Measurements from ENCODE around the gene STUM. TPM values are rescaled to one million over a fixed set of nuclear protein-coding genes. Genes with fewer than 3 reads are reported as not detected.

Gene STUM
- total RNA-seq, 4 donors from 2014 or later = 0.15 to 3.2 (median 0.34) TPM

GRCh38 chr1:226601456-226601855 lies 52.9 kb downstream of the STUM start:
- TF ChIP-seq CTCF (IDR thresholded peaks at IDR 0.05) (no peak), POLR2A (IDR thresholded peaks at IDR 0.05) (no peak)
- no peak for DNase-seq
- H3K4me3 ChIP-seq = no peak overlapping the region
- H3K27me3 ChIP-seq = no peaks in the 10 kb centered on the region
- H3K4me1 ChIP-seq = peaks cover 25 to 48% (median 35%) of the 10 kb centered on the region in 3 donors
- H3K36me3 ChIP-seq = no peaks in the 10 kb centered on the region
- H3K27ac ChIP-seq = peak overlapping the region in 2 of 4 donors; percentile 81 to 89
- intact Hi-C loops (cut with DNase I) = no loop called here
- 95 to 97% methylated on average over 9 of the region's 9 CpGs for WGBS, 2 donors
- H3K9me3 ChIP-seq = no peaks in the 10 kb centered on the region

- intact Hi-C loops (cut with DNase I) = no loop called here
- Histone ChIP-seq H3K9me3 (no peaks in the 10 kb centered on the region), H3K4me1 (peaks cover 30 to 50% (median 35%) of the 10 kb centered on the region in 3 donors), H3K27me3 (no peaks in the 10 kb centered on the region), H3K36me3 (no peaks in the 10 kb centered on the region), H3K27ac (peak overlapping the region; percentile 73 to 89 (median 82)), H3K4me3 (peak overlapping the region in 1 of 4 donors; percentile 46)
- no peak for DNase-seq
- no peak for TF ChIP-seq CTCF (IDR thresholded peaks at IDR 0.05)
- TF ChIP-seq POLR2A (IDR thresholded peaks at IDR 0.05) = no peak
- WGBS, 2 donors = 51 to 71% methylated on average over 12 to 17 of the region's 24 CpGs
Measured at GRCh38 chr1:226602186-226603021, 53.8 kb downstream of the STUM start.

- intact Hi-C loops (cut with DNase I) = no loop called here
- Histone ChIP-seq H3K4me1 (peaks cover 30 to 50% (median 35%) of the 10 kb centered on the region in 3 donors), H3K36me3 (no peaks in the 10 kb centered on the region), H3K27me3 (peaks cover 0 to 5% (median 0%) of the 10 kb centered on the region in 4 donors), H3K4me3 (peak overlapping the region in 2 of 4 donors; percentile 11 to 46), H3K27ac (peak overlapping the region; percentile 73 to 89 (median 82)), H3K9me3 (no peaks in the 10 kb centered on the region)
- WGBS, 2 donors = 42 to 46% methylated on average over 8 of the region's 8 CpGs
- TF ChIP-seq CTCF (IDR thresholded peaks at IDR 0.05) (no peak), POLR2A (IDR thresholded peaks at IDR 0.05) (no peak)
- DNase-seq = no peak
Measured at GRCh38 chr1:226603022-226603857, 54.7 kb downstream of the STUM start.

GRCh38 chr1:226603858-226604559 lies 55.4 kb downstream of the STUM start:
- no peaks in the 10 kb centered on the region for H3K36me3 ChIP-seq
- H3K27ac ChIP-seq = peak overlapping the region; percentile 73 to 89 (median 82)
- no peak for TF ChIP-seq POLR2A (IDR thresholded peaks at IDR 0.05)
- TF ChIP-seq CTCF (IDR thresholded peaks at IDR 0.05) = no peak
- 60 to 62% methylated on average over 1 to 9 of the region's 19 CpGs for WGBS, 2 donors
- no peaks in the 10 kb centered on the region for H3K9me3 ChIP-seq
- H3K27me3 ChIP-seq = peaks cover 0 to 5% (median 0%) of the 10 kb centered on the region in 4 donors
- intact Hi-C loops (cut with DNase I) = no loop called here
- peaks cover 30 to 50% (median 35%) of the 10 kb centered on the region in 3 donors for H3K4me1 ChIP-seq
- no peak for DNase-seq
- H3K4me3 ChIP-seq = no peak overlapping the region
